Activated CD4-positive, CD25-positive, alpha-beta regulatory T cell treated with anti-CD3 and anti-CD28 coated beads, Interleukin-2, amount 50 U/mL, for 24 hours (primary cell): ENCODE data around the gene FRK.
"Not testable (repeated sequence)": the region's sequence is repeated elsewhere in the genome, so short reads cannot be mapped to it uniquely, and the experiment has no call there.

Experiments
- ATAC-seq, 2 donors: fragments of 150-1000 bp; cut with Tn5 transposase; one replicate each; pipeline ENCODE4 v1.10.0; 2021; ENCODE audit warnings: mild to moderate bottlenecking in 1 of 2, moderate library complexity in 1 of 2

Gene FRK

GRCh38 chr6:116004841-116005815 lies 55.6 kb downstream of the FRK start:
- ATAC-seq = no peak

GRCh38 chr6:116003668-116004067 lies 57.0 kb downstream of the FRK start:
- ATAC-seq = no peak

DNA sequence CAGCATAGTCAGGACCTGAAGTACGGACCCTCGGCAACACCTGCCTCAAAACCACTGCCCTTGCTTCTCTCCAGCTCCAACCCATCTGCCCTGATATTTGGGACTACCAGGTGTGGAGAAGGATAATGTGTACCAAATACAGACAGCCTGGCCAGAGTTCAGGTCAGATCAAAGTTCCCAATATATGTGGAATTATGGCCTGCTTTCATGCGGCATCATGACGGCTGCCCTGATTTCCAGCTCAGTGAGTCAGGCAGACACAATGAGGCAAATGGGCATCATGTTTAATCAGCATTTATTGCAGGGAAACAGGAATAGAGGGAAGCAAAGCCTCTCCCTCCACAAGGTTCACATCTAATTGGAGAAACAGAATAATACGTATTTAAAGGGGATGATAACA lies 57.9 kb downstream of the FRK start:
- ATAC-seq = no peak

DNA sequence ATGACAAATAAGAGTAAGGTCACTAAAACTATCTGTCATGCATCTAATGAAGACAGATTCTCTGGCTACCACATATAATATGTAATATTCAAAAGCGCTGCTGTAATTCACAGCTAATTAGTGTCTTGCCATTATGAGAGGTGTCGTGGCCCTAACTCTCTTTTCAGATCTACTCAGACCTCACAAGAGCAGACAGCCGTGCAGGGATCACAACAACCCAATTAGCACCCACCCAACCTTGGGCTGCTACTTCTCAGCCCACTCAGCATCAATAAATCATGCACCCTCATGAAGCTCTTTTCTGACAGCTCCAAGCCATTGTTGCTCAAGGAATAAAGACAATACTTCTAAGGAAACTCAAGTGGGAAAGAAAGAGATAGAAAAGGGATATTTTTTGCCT lies 61.5 kb downstream of the FRK start:
- no peak for ATAC-seq

GRCh38 chr6:115997990-115998585 lies 62.6 kb downstream of the FRK start:
- no peak for ATAC-seq

DNA sequence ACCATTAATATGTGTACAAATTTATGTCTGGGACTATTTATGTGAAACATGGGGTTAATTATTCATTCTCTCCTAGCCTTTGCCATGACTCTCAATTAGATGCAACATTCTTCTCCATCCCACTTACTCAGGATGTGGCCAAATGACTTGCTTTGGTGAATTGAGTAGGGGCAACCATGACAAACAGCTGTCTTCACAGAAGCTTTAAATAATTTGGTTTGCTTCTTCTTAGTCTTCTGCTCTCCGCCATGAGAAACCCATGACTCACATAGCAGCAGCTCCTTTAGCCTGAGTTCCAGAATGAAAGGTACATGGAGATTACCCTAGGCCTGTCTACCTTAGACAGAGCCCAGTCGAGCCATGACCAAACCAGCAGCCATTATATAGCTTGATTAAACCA lies 74.7 kb downstream of the FRK start:
- no peak for ATAC-seq

DNA sequence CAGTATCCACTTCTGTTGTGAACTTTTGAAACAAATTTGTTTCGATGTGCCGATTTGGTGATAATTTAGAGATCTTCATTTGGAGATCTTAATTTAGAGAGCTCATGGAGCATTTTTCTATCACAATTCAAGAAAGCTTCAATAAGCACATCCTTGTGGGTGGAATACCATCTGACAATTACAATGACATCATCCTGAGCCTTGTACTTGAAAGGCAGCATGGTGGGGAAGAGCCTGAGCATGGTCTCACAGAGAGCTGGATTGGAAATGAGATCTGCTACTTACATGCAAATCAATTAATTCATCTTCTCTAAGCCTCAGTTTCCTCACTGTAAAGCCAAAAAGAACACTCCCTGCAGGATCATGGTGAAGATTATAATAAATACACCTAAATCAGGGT lies 75.9 kb downstream of the FRK start:
- ATAC-seq = no peak

GRCh38 chr6:115983998-115984397 lies 76.7 kb downstream of the FRK start:
- ATAC-seq = no peak

- ATAC-seq = no peak
These were observed 78.2 kb downstream of the FRK start for GRCh38 chr6:115982453-115982852.

DNA sequence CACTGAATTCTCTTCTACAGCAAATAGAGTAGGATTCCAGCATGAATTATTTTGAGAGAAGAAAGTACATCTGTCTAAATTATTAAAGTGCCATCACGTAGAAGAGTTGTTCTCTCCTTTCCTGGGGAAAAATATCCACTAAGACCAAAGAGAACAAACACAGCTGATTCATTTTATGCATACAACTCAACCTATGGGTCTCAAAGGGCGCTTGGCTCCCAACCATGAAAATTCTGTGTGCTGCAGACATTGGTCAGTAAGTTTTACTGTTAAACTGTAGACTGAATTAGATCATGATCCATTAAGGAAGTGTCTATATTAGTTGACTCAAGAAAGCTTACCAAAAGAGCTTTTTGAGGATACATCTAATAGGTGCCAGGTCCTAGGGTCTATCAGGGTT lies 83.5 kb downstream of the FRK start:
- no peak for ATAC-seq

DNA sequence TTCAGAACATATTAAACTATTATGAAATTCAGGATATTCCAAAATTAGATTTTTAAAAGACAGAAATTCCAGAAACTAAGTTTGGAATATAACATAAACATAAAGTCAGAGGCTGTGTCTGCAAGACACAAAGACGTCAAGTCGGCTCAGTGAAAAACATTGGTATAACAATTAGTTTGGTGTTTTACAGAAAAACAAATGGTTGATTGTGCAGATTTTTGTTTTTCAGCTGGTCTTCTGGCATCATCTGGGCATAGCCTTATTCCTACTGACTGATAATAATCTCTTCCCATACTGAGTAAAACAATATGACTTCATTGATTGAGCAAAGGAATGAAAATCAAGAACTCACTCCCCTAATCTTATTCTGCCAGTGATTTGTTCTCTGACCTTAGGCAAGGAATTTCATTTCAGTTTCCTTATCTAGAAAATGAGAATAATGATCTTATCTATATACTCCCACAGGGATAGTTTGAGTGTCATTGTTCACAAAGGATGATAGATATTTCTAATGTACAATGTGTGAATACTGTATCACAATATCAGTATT lies 84.3 kb downstream of the FRK start:
- no peak for ATAC-seq

GRCh38 chr6:115972679-115973078 lies 88.0 kb downstream of the FRK start:
- ATAC-seq = no peak

- ATAC-seq = no peak
These were observed 88.9 kb downstream of the FRK start for GRCh38 chr6:115971785-115972184.

- ATAC-seq = no peak
These were observed 90.8 kb downstream of the FRK start for GRCh38 chr6:115969930-115970273.

GRCh38 chr6:115969207-115969929 lies 91.3 kb downstream of the FRK start:
- no peak for ATAC-seq

DNA sequence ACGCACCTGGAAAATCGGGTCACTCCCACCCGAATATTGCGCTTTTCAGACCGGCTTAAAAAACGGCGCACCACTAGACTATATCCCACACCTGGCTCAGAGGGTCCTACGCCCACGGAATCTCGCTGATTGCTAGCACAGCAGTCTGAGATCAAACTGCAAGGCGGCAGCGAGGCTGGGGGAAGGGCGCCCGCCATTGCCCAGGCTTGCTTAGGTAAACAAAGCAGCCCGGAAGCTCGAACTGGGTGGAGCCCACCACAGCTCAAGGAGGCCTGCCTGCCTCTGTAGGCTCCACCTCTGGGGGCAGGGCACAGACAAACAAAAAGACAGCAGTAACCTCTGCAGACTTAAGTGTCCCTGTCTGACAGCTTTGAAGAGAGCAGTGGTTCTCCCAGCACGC lies 100.4 kb downstream of the FRK start:
- ATAC-seq = not testable (repeated sequence)

DNA sequence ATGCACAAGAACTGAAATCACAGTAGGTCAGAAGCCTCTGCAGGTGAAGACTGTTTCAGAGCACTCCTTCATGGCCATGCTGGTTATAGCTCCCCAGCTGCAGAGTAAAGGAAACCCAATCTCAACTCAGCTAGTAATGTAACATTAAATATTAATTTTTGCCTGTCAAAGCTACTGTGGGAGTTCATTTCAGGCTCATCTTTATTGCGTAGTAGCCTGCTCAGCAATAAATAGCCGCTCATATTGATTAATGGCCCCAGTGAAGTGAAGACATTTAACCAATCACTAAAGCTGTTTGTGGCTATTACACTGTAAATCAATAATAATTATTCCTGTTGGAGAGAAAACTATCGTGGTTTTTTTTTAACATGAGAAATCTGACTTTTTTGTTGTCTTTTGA lies 101.7 kb downstream of the FRK start:
- no peak for ATAC-seq

DNA sequence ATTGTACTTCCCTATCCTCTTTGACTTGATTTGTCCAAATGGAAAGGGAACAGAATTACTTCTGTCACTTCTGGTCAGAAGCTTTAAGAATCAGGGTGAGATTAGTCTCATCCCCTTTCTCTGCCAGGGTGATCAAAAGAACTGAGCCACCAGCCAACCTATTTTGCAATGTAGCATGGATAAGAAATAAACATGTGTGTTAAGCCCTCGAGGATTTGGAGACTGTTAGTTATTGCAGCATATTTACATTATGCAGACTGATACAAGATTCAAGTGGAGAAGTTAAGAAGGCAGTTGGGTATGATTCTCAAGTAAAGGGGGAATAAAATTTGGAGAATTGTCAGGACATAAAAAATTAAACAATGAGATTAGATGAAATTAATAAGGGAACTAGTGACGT lies 106.0 kb downstream of the FRK start:
- ATAC-seq = no peak

GRCh38 chr6:115948751-115949150 lies 111.9 kb downstream of the FRK start:
- ATAC-seq = no peak

DNA sequence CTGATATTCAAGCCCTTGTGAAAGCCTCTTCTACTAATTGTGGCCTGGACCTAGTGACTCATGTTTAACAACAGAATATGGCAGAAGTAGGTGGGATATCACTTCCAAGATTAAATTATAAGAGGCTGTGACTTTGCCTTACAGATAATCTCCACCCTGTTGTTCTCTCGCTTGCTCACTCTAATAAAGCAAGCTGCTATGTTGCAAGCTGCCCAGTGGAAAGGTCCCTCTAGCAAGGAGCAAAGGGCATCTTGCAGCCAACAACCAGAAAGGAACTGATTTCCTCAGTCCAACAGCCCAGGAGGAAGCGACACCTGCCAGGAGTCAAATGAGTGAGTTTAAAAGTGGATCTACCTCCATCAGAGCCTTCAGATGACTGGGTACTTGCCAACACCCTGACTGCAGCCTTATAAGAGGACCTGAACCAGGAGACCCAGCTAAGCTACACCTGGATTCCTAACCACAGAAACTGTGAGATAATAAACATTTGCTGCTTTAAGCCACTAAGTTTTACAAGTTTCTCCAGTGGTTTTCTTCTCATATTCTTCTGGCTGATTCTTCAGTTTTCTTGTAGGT lies 112.6 kb downstream of the FRK start:
- ATAC-seq = no peak

DNA sequence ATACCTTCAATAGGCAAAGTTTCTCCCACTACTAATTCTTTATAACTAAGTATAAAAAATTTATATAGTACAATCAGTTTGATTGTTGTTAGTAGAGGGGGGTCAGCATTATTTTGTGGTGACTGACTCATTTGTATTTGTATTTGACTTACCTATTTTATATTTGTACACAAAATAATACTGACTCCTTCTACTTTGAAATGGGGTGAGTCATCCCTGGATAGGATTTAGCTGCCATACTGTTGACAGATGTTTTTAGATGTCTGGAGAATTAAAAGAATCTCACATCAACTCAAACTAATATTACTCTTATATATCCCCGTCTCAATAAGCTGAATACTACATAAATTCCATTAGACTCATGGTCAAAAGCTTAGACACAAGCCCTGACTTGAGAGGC lies 114.9 kb downstream of the FRK start:
- ATAC-seq = no peak

- no peak for ATAC-seq
These were observed 115.4 kb downstream of the FRK start for GRCh38 chr6:115945306-115945705.

- ATAC-seq = not testable (repeated sequence)
These were observed 115.9 kb downstream of the FRK start for GRCh38 chr6:115944829-115945228.
